GM18868 (cell line): ENCODE measurements around the gene ACVR1.
A peak's percentile ranks its signal among the peaks of the same experiment; 100 is the strongest.
"Not testable (repeated sequence)": the region's sequence is repeated elsewhere in the genome, so short reads cannot be mapped to it uniquely, and the experiment has no call there.

Source experiments
- ATAC-seq: cut with Tn5 transposase; IDR thresholded peaks from one replicate; pipeline ENCODE4 v1.9.1; 2021; ENCODE audit warnings: mild to moderate bottlenecking, moderate library complexity; ENCODE audit not compliant: unreplicated experiment

ACVR1 gene

DNA sequence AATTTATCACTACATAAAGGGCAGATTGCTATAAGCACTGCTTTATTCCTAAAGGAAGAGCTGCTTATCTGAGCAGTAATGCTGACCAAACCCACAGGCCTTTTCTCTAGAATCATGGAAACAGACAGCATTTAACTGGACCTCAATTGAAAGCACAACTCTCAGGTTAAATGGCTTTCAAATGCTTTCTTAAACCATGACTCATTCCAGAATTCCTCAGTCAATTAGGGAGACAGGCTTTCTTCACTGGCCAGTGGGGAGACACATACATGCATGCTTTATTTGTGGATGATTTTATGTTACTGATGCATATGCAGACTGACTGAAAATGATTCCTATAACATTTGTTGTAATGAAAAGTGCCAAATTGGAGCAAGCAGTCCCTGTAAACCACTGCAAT, 114.6 kb downstream of the ACVR1 start:
- no peak for ATAC-seq

GRCh38 chr2:157760949-157761348, 115.2 kb downstream of the ACVR1 start:
- ATAC-seq: no peak

GRCh38 chr2:157759855-157760254, 116.3 kb downstream of the ACVR1 start:
- ATAC-seq: no peak

DNA sequence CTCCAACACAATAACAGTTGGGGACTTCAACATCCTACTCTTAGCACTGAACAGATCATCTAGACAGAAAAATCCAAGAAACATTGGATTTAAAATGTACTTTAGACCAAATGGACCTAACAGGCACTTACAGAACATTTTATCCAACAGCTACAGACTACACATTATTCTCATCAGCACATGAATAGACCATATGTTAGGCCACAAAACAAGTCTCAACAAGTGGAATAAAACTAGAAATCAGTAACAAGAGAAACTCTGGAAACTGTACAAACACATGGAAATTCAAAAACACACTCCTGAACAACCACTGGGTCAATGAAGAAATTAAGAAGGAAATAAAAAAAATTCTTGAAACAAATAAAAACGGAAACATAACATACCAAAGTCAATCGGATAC, 117.5 kb downstream of the ACVR1 start:
- no peak for ATAC-seq

DNA sequence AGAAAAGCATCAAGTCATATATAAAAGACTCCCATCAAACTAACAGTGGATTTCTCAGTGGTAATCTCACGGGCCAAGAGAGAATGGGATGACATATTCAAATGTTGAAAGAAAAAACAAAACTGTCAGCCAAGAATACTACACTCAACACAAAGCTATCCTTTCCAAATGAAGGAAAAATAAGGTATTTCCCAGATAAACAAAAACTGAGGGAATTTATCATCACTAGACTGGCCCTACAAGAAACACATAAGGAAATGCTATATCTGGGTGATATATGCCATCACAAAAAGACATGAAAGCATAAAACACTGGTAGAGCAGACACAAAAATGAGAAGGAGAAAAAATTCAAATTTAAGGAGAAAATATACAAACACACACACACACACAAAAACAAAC, 118.6 kb downstream of the ACVR1 start:
- ATAC-seq: no peak

DNA sequence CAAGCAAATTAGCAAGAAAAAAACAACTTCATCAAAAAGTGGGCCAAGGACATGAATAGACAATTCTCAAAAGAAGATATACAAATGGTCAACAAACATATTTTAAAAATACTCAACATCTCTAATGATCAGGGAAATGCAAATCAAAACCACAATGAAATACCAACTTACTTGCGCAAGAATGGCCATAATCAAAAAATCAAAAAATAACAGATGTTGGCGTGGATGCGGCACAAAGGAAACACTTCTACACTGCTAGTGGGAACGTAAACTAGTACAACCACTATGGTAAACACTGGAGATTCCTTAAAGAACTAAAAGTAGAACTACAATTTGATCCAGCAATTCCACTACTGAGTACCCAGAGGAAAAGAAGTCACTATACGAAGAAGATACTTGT, 119.7 kb downstream of the ACVR1 start:
- not testable (repeated sequence) for ATAC-seq

GRCh38 chr2:157751462-157752058, 124.6 kb downstream of the ACVR1 start:
- peak; percentile 83 for ATAC-seq

GRCh38 chr2:157749684-157750083, 126.4 kb downstream of the ACVR1 start:
- ATAC-seq: no peak

- ATAC-seq: no peak
Observed at GRCh38 chr2:157748371-157749142, 127.6 kb downstream of the ACVR1 start.

DNA sequence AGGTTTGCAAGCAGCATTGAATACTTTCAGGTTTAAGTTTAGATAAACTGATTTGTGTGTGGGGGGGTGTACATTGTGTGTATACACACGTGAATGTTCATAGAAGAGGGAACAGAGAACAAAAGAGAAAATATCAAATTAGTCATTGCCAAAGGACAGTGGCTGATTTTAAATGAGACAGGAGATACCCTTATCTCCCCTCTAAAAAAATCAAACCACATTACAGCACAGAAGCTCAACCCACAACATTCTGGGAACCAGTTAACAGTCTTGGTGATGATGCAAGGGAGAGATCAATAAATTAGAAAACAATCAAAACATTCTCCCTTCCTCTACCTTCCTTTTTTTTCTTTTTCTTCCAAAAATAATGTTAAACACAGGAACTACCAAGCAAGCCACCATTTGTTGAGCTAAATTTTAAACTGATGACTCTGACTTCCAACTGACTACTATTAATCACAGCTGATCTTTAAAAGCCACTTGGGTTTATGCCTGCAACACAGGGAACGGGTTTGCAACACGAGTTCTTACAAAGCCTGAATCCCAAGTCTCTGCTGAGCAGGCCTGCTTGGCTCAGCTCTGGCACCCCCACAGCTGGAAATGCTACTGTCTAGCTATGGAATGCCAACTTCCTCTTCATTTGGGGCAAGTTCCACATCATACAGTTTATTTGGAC, 128.3 kb downstream of the ACVR1 start:
- ATAC-seq: peak; percentile 51

DNA sequence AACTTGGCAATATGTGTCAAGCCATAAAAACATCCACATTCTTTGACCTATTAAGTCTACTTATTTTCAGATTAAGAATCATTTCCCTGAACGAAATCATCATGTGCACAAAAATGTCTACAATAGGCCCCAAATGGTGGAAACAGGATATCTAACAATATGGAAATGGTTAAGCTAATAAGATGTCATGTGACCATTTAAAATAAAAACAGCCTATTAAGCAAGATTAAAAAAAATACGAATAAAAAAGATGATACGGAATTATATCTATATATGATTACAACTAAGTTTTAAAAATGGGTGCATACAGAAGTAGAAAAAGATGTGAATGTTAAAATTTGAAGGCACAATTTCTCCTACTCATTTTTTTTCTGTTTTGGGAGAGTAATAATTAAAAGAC, 128.8 kb downstream of the ACVR1 start:
- no peak for ATAC-seq

GRCh38 chr2:157746234-157746950, 129.7 kb downstream of the ACVR1 start:
- no peak for ATAC-seq

DNA sequence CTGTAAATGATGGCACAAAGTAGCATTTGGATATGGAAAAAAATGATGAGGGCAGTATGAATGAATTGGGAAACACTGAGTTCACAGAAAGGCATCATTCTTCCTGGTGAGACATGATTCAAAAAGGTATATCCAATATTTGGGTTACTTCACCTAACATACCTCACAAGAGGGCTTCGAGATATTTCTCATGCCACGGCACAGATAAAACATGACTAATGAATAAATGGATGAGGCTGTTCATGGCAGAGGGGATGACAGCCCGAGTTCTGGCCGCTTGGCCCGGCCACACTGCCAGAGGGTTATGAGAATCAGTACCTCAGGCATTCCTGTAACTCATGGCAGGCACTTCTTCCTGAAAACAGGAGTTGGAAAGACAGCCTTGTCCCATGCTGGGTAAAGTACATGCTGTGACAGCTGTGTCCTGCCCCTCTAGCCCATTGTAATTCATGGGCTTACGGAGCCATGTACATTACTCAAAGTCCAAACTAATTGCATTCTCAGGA, 131.5 kb downstream of the ACVR1 start:
- ATAC-seq: no peak

GRCh38 chr2:157743051-157743450, 133.1 kb downstream of the ACVR1 start:
- ATAC-seq: peak; percentile 73

DNA sequence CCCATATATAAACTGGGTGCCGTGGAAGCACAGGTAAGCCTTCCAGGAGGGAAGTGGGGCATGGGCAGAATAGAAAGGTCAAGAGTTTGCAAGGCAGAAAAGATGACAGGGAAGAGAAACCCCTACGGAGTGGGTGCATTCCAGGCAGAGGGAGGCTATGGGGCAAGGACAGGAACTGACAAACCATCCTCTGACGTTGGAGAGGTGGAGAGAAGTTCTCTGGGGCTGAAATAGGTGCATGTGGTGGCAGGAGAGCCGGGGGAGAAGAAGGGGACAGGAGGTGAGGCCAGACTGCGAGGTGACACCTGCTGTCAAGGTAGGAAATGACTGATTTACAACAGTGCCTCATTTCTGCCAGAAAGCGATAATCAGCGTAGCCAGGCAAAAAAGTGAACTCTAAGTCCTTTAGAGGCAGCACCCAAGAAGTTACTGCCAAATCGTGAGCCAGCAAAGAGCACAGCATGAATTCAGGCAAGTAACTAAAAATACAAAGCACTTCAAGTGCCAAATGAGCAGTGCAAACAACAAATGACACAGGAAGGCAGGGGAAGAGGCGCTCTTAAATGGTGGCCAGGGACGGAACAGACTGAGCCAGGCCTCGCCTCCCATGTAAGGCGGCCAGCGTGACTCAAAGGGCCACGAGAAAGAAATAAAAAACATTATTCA, 134.2 kb downstream of the ACVR1 start:
- no peak for ATAC-seq

- ATAC-seq: no peak
Observed at GRCh38 chr2:157737656-157738055, 138.5 kb downstream of the ACVR1 start.

- no peak for ATAC-seq
Observed at GRCh38 chr2:157735532-157735931, 140.6 kb downstream of the ACVR1 start.

GRCh38 chr2:157733263-157733662, 142.9 kb downstream of the ACVR1 start:
- ATAC-seq: no peak

GRCh38 chr2:157732596-157732995, 143.5 kb downstream of the ACVR1 start:
- ATAC-seq: no peak

- ATAC-seq: no peak
Observed at GRCh38 chr2:157727693-157728092, 148.4 kb downstream of the ACVR1 start.

- no peak for ATAC-seq
Observed at GRCh38 chr2:157726946-157727345, 149.2 kb downstream of the ACVR1 start.
